Activated CD4-positive, alpha-beta T cell treated with anti-CD3 and anti-CD28 coated beads, Interleukin-2, amount 50 U/mL, for 4 hours (primary cell): ENCODE measurements around the gene PRKCB.
"Not testable (repeated sequence)": the region's sequence is repeated elsewhere in the genome, so short reads cannot be mapped to it uniquely, and the experiment has no call there.

Experiments
- DNase-seq, 2 experiments: peaks; one replicate each; pipeline ENCODE4 v3.0.0-alpha.2; 2020

PRKCB gene

GRCh38 chr16:24053099-24053946 is 217.5 kb downstream of the PRKCB start:
- no peak for DNase-seq

DNA sequence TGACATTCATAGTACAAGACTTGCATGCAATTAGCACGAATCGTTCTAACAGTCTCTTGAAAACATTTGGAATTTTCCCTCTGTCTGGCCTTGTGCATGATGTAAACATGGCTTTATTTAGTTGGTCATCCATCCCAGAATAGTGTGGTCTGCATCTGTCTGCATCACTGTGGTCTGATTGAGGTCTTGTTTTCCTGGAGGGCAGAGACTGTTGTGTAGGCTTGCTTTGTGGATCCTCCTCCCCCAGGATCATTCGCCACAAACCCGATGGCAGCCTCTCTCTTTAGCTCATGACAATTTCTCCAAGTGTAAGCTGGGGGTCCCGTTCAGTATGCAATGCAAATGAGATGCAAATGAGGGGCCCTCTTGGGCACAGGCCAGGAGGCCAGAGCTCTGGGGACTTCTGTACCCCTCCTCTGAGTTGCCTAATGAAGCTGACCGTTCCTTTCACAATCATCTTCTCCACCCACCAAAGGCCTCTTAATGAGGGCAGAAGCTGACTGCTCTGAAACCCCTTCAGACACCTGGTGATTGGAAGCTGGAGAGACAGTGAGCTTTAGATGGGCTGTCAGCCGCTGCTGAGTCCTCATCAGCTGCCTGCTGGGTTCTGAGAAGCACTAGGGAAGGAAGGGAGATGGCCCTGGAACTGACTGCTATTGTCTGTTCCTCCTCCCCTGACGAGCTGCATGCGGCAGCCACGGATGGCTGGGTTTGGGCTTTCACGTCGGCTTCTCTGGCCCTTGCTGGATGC is 219.1 kb downstream of the PRKCB start:
- DNase-seq: no peak

DNA sequence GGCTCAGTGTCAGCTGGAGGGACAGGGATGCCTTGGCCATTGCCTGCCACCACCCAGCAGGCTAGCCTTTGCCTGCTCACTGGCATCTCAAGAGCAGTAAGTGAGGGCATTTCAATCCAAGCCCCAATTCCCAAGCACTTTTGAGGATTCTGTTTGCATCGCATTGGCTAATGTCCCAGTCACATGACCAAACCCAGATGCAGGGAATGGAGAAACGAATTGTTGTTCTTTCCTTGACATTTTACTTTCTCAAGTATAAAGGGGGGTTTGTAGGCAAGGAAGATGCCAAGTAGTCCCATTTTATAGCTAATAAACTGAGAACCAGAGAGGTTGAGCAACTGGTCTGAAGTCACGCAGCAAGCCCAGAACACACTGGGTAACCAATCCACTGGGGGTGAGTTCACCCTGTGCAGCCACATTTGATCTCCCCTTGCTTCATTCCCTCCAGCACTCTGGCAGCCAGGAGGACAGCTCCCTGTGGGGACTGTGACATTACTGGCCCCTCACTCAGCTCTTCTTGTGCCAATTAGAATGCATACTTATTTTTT is 226.6 kb downstream of the PRKCB start:
- no peak for DNase-seq

GRCh38 chr16:24069036-24069590 is 233.3 kb downstream of the PRKCB start:
- no peak for DNase-seq

GRCh38 chr16:24070851-24071250 is 235.1 kb downstream of the PRKCB start:
- no peak for DNase-seq

DNA sequence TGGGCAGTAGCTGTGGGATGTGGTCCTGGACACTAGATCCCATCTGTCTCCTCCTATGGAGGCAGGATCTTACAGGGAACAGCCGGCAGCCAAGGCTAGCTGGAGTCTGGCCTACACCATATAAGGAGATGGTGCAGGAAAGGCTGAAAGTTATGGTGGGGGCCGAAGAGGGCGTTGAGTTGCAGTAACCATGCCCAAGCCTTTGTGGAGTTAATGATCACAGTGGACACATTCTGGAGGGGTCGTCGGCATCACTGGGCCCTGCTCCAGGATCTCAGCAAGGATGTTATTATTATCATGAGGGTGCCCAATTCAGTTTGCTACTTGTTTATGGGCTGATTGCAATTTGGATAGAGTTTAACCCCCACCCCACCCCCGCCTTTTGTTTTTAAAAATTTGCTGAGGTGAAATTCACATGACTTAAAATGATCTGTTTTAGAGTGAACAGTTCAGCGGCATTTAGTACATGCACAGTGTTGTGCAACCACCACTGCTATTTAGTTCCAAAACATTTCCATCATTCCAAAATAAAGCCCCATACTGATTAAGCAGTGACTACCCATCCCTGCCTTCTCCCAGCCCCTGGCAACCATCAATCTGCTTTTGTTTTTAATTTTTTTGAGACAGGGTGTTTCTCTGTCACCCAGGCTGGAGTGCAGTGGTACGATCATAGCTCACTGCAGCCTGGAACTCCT is 236.0 kb downstream of the PRKCB start:
- no peak for DNase-seq

- no peak for DNase-seq
Observed at GRCh38 chr16:24073321-24073720, 237.5 kb downstream of the PRKCB start.

- no peak for DNase-seq
Observed at GRCh38 chr16:24074574-24074973, 238.8 kb downstream of the PRKCB start.

GRCh38 chr16:24075302-24075701 is 239.5 kb downstream of the PRKCB start:
- no peak for DNase-seq

DNA sequence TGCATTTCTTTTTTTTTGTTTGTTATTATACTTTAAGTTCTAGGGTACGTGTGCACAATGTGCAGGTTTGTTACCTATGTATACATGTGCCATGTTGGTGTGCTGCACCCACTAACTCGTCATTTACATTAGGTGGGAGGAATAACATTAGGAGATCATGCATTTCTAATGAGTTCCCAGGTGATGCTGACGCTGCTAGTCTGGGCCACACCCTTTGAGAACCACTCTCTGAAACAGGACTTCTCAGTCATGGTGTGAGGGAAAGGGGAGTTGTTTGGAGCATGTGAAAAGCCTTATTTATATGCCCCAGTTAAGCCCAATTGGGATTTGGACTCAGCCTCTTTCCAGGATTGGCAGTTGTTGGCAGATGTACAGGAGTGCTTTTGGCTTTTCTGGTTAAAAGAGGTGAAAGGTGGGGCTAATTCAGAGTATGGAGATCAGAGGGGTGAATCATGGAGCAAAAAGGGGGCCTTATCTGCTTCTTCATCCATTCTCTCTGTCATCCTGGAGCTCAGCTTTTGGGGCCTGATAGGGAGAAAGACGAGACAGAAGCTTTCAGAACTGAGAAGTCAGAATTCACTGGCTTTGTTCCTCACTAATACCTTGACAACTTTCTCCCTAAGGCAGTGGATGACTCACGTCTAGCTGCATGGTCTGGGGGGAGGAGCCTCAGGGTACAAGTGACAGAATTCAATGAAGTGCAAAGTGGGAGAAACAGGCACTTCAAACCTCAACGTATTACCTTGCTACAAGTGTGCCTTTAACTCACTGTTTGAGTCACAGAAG is 240.3 kb downstream of the PRKCB start:
- DNase-seq: no peak

DNA sequence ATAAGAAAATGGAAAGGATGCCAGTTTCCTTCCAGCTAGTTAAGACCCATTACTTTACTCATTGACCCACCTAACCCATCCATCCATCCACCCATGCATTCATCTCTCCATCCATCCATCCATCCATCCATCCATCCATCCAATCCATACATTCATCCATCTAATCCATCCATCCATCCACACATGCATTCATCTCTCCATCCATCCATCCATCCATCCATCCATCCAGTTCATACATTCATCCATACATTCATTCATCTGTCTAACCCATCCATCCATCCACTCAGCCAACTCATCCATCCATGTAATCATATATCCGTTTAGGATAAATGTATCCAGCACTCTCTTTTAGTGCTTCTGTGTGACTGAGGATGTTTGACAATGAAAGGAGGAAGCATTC is 241.5 kb downstream of the PRKCB start:
- no peak for DNase-seq

GRCh38 chr16:24077966-24078365 is 242.2 kb downstream of the PRKCB start:
- no peak for DNase-seq

DNA sequence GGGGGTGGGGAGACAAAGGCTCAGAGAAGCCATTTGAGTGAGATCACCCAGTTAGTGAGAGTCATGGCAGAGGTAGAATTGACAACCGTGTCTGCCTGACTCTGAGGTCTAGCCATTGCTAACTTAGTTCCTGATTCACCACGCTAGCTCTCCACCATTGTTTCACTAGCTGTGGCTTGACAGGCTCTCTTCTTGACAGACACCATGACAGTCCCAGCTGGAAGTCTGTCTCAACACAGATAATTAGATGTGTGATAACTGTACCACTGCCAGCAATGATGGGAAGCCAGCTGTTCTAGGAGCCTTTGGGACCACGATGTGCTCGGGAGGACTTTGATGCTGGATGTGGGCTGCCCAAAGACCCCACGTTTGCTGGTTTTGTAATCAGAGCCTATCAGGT is 249.9 kb downstream of the PRKCB start:
- DNase-seq: no peak

- DNase-seq: no peak
Observed at GRCh38 chr16:24087891-24088410, 252.2 kb downstream of the PRKCB start.

DNA sequence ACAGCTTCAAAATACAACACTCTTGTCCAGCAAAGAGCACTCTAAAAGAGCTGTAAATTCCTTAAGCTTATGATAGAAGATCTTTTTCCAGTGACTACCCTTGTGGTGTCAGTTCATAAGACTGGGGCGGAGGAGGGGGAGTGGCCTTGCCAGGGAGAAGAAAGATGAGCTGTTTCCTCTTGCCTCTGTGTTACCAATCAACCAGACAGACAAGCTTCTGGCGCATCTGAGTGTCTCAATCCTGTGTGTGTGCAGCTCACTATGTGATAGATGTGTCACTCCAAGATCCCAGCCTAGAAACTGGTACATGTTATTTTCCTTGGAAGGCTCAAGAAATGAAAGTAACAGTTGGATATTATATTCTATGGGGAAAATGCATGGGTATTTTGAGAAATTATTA is 253.0 kb downstream of the PRKCB start:
- DNase-seq: no peak

DNA sequence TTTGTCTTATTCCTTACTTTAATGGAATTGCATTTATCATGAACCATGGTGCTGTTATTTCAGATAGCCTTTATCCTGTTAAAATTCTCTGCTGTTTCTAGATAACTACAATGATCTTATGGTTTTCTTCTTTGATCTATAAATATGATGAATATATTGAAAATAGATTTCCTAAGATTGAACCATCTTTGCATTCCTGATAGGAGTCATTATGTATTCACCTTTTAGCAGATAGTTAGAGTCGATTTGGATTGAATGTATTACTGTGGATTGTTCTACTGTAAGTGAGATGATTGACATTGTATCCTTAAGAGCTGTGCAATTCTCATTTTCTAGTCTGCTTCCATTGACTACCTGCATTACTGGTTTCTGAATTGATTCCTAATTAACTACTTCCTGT is 255.3 kb downstream of the PRKCB start:
- DNase-seq: no peak

- DNase-seq: no peak
Observed at GRCh38 chr16:24093049-24093448, 257.3 kb downstream of the PRKCB start.

- DNase-seq: no peak
Observed at GRCh38 chr16:24094660-24095059, 258.9 kb downstream of the PRKCB start.

GRCh38 chr16:24098896-24099295 is 263.1 kb downstream of the PRKCB start:
- no peak for DNase-seq

DNA sequence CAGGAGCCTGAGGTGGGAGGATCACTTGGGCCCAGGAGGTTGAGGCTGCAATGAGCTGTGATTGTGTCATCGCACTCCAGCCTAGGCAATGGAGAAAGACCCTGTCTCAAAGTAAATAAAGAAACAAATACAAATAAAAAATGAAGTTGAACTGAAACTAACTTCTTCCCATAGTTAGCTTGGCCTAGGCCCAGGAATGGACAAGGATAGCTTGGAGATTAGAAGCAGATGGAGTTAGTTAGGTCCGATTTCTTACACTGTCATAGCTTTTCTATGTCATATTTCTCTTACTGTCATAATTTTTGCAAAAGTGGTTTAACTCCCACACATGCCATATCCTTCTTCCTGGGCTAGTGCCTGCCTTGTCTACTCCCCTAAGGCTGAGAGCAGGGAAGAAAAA is 265.6 kb downstream of the PRKCB start:
- no peak for DNase-seq

GRCh38 chr16:24102209-24102660 is 266.5 kb downstream of the PRKCB start:
- no peak for DNase-seq

DNA sequence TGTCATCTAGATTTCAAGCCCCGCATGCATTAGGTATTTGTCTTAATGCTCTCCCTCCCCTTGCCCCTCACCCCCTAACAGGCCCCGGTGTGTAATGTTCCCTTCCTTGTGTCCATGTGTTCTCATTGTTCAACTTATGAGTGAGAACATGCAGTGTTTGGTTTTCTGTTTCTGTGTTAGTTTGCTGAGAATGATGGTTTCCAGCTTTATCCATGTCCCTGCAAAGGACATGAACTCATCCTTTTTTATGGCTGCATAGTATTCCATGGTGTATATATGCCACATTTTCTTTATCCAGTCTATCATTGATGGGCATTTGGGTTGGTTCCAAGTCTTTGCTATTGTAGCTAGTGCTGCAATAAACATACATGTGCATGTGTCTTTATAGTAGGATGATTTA is 269.7 kb downstream of the PRKCB start:
- DNase-seq: not testable (repeated sequence)
